ENCODE data around the gene KAZN. TPM values are rescaled to one million over a fixed set of nuclear protein-coding genes. Genes with fewer than 3 reads are reported as not detected.
"Not testable (repeated sequence)": the region's sequence is repeated elsewhere in the genome, so short reads cannot be mapped to it uniquely, and the experiment has no call there.

KAZN gene
- total RNA-seq, 2 experiments from 2014 or later = 0.30 to 0.42 TPM

DNA sequence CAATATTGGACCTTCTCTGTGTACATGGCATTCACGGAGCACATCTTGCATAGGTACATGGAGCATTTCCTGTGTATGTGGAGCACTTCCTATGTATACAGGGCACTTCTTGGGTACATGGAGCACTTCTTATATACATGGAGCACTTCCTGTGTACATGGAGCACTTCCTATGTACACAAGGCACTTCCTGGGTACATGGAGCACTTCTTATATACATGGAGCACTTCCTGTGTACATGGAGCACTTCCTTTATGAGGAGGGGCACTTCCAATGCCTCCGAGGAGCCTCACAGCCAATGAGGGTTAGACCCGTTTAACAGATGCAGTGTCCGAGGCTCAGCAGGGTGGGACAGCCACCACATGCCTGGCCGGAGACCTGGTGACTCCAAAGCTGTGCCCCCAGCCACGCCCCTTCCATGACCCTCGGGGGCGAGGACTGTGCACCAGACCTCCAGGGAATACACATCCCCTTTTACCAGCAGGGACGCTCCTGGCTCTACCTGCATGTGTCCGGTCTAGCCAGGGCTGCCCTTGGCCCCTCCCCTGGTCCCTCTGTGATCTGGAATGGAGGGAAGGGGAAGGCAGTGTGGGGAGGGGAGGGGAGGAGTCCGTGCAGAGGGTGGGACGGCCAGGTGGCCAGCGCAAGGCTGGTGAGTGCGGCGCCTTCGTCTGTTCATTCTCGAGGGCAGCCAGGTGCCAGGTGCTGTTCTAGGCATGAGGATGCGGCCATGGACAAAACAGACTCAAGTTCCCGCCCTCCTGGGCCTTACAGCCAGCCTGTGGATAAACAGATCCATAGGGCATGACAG lies 360.0 kb downstream of the KAZN start:
- CTCF ChIA-PET = no interaction called here
- POLR2A ChIA-PET = no interaction called here

DNA sequence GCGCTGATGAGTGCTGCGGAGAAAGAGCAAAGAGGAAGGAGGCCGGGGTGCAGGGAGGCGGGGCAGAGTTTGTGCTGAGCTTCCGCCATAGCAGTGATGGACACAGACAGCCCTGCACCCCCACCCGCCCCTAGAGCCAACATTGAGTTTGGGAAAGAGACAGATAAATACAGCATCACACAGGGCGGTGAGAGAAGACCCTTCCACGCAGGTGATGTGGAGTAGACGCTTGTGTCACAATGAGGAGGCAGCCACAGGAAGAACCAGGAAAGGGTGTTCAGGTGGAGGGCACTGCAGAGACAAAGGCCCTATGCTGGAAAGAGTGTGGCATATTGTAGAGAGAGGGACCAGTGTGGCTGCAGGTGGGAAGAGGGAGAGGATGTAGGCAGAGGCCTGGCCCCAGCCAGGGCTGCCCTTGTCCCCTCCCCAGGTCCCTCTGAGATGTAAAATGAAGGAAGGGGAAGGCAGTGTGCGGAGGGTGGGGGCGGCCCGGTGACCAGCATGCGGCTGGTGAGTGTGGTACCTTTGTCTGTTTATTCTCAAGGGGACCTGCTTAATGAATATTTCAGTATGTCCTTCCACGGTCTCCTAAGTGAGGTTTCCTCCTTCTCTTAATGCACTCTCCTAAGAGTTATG lies 360.7 kb downstream of the KAZN start:
- POLR2A ChIA-PET = no interaction called here
- CTCF ChIA-PET = no interaction called here

GRCh38 chr1:14961661-14962267 lies 363.3 kb downstream of the KAZN start:
- POLR2A ChIA-PET = no interaction called here
- CTCF ChIA-PET = no interaction called here

GRCh38 chr1:14962407-14962806 lies 363.9 kb downstream of the KAZN start:
- POLR2A ChIA-PET = no interaction called here

DNA sequence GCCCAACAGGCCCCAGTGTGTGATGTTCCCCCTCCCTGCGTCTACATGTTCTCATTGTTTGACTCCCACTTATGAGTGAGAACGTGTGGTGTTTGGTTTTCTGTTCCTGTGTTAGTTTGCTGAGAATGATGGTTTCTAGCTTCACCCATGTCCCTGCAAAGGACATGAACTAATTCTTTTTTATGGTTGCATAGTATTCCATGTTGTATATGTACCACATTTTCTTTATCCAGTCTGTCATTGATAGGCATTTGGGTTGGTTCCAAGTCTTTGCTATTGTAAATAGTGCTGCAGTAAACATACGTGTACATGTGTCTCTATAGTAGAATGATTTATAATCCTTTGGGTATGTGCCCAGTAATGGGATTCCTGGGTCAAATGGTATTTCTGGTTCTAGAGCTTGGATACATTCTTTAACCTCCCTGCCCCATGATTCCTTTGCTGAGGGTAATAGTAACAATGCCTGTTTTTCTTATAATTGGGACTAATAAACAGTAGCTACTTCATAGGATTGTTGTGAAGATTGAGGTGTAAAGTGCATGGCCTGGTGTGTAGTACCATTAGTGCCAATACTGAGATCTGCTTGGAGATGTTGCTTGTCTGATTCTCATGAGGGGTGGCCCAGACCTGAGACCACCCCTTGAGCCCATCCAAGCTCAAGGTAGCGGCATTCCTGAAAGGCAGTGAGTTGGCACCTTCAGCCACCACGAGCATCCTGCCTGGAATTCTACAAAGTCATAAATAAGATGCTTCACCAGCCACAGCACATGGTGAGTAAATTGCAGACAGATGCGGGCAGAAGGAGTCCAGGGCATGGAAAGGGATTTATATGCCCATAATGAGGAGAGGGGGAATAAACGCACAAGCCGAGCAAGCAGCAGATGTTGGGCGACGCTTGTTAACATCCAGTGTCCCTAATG lies 365.6 kb downstream of the KAZN start:
- CTCF ChIA-PET, POLR2A ChIA-PET: not testable (repeated sequence)

More at GRCh38 chr1:14962407-14962806, 363.9 kb downstream of the KAZN start:
- CTCF ChIA-PET = no interaction called here

DNA sequence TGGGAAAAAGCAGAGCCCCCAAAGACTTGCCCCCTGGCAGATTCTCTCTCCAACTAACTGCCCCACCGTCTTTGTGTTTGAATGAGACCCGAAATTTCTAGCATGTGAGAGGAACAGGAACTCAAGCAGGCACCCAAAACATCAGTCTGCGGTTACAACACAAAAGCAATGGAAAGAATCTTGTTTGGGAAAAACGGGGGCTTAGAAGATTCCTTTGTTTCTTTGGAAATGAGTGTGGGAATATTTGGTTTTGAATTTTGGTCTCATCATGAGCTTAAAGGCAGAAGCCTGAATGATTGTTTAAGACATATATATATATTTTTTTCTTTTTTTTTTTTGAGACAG lies 366.2 kb downstream of the KAZN start:
- POLR2A ChIA-PET = no interaction called here
- CTCF ChIA-PET = no interaction called here

DNA sequence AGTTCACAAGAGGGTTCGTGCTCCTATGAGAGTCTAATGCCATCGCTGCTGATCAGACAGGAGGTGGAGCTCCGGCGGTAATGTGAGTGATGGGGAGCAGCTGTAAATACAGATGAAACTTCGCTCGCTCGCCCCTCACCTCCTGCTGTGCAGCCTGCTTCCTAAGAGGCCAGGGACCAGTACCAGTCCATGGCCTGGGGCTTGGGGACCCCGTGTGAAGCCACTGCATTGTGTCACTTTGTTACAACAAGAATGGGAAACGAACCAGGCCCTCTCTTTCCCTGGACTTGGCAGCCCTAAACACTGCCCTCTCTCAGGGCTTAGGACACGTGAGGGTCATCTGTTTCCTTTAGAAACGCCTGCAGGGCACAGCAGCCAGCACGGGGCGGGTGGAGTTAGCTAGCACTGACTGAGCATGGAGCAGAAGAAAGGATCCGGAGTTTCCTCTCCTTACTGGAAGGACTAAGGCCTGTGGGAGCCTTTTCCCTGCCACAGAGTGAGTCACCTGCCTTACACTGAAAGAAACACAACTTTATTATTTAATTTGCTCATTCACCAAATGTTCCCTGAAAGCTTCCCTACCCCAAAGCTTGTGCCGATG lies 369.9 kb downstream of the KAZN start:
- ChIA-PET CTCF (no interaction called here), POLR2A (no interaction called here)

GRCh38 chr1:14969006-14969405 lies 370.5 kb downstream of the KAZN start:
- ChIA-PET POLR2A (no interaction called here), CTCF (no interaction called here)

GRCh38 chr1:14970115-14970798 lies 371.8 kb downstream of the KAZN start:
- ChIA-PET POLR2A (no interaction called here), CTCF (no interaction called here)

- ChIA-PET POLR2A (no interaction called here), CTCF (no interaction called here)
Measured at GRCh38 chr1:14970799-14971141, 372.3 kb downstream of the KAZN start.

DNA sequence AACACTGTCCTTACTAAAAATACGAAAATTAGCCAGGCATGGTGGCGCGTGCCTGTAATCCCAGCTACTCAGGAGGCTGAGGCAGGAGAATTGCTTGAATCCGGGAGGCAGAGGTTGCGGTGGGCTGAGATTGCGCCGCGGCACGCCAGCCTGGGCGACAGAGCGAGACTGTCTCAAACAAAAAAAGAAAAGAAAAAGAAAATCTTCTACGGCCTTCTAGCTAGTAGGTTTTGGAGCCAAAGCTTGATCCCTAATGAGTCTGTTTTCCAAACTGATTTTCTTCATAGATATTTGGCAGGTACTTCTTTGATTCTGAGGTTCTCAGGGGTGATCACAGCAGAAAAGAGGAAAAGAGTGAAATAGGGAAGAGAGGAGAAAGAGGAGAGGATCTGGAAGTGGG lies 372.7 kb downstream of the KAZN start:
- CTCF ChIA-PET = no interaction called here
- POLR2A ChIA-PET = no interaction called here

DNA sequence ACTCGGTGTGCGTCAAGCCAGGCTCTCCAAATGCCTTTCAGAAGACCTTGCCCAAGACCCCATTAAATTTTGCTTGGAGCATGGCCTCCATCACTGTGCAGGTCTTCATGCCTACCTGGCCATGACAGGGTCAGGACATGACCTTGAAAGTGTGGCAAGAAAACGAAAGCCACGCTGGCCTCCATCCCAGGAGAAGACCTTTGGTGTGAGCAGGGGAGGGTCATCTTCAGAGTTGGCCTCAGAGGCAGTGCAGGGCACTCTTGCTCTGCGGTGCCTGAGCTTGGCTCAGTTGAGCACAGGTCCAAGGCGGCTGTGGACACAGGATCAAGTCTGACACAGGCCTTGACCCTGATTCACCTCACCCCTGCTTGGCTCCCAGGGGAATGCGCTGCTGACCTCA lies 373.6 kb downstream of the KAZN start:
- ChIA-PET CTCF (no interaction called here), POLR2A (no interaction called here)

DNA sequence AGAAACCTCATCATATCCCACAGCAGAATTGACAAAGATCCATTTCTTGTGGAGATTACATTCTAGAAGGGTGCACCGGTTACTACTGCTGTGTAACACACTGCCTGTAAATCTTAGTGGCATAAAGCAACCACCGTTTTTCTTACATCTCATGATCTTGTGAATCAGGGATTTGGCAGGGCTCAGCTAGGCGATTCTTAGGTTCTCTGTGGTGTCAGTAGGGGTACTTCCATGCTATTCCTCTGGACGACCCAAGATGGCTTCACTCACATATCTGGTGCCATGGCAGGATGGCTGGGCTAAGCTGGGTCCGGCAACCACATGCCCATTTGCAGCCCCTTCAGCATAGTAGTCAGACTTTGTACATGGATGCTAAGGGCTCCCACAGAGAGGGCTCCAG lies 375.3 kb downstream of the KAZN start:
- ChIA-PET POLR2A (no interaction called here), CTCF (no interaction called here)

DNA sequence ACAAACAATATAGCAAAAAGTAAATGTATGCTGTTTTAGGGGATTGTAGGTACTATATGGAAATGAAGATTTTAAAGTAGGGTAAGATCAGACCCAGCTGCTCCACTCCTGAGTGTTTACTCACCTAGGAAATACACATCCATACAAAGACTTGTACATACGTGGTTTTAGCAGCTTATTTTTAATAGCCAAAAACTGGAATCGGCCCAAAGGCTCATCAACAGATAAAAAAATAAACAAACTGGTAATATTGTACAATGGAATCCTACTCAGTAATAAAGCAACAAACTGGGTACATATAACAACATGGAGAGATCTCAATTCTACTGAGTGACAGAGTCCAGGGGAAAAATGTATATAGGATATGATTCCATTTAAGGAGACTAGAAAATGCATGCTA lies 375.9 kb downstream of the KAZN start:
- ChIA-PET CTCF (no interaction called here), POLR2A (no interaction called here)

DNA sequence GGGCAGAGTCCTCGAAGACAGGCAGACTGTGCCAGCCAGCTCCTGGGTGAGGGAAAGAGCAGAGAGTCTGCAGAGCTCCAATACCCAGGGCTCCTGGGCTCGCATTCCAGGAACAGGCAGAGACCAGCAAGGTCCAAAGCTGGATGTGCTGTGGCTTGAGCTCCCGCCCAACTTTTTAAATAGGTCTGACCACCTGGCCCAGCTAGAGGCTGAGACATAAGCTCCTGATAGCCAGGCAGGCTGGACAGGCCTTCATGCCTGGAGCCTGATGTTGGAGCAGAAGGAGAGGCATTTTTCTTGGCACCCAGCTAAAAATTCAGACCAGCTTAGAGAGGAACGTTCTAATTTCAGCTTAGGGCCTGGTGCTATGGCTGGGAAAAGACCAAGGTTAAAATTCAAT lies 376.6 kb downstream of the KAZN start:
- ChIA-PET CTCF (no interaction called here), POLR2A (no interaction called here)

DNA sequence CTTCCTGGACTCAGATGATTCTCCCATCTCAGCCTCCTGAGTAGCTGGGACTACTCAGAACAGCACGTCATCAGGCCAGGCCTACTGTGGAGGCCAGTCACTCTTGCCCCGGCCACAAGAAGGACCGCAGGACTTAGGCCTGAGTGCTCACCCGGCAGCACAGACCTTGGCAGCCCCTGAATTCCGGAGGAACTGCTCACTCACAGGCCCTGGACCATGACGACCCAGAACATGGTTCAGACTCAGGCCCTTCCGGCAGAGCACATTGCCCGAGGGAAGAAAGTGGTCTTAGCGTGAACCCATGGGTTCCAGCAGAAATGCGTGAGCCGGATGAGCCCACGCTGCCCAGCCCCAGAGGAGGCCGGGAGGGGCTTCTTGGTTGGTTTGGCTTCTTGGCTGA lies 377.8 kb downstream of the KAZN start:
- CTCF ChIA-PET = no interaction called here
- POLR2A ChIA-PET = no interaction called here

- POLR2A ChIA-PET = no interaction called here
- CTCF ChIA-PET = interaction anchor here (0.7 kb wide), 1 partner anchor 42 kb away, joined by 3 read pairs; no protein-coding TSS in a partner anchor
Measured at GRCh38 chr1:14977338-14977931, 378.9 kb downstream of the KAZN start.

DNA sequence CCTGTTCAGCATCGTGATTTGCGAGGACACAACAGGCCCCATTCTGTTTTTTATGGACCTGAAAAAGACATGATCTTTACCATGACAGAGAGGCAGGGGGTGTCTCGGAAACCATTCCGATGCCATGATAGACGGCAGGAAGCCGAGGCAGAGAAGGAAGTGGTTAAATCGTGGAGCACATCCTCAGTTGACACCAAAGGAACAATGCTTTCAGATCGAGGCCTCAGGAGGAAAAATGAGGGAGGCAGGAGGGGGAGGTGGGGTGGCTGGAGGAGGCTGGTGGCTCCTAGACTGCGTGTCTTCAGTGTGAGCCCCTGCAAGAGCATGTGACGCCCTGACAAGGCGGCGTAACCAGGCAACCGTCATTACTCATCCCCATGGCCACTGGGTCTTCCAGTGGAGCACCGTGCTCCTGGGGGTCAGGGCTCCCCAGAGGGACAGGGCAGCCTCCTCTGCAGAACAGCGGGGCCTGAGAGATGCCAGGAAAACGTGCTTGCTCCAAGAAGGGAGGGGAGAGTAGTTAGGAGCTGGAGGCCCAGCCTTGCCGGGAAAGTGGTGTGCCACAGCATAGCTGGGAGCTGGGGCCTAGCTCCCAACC lies 382.2 kb downstream of the KAZN start:
- CTCF ChIA-PET = no interaction called here
- POLR2A ChIA-PET = no interaction called here

DNA sequence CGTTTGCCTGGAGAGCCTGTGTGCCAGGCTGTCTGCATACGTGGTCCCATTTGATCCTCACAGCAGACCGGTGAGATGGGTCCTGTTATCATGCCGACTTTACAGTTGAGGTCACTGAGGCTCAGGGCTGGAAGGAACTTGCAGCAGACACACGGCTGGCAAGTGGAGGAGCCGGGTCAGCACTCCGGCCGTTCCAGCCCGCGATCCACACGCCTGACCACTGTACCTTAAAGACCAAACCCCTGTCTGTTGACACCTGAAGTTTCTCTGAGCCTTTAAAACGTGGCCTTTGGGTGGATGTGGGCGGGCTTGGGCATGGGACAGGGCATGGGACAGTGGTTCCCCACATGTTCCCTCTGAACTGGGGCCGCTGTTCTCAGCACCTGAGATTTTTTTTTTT lies 383.5 kb downstream of the KAZN start:
- POLR2A ChIA-PET = no interaction called here
- CTCF ChIA-PET = no interaction called here

Measured in activated CD8-positive, alpha-beta memory T cell treated with anti-CD3 and anti-CD28 coated beads for 36 hours (primary cell).